ENCODE data around the gene KRTAP3-1.

The KRTAP3-1 gene

GRCh38 chr17:40978575-40979151 lies 30.3 kb downstream of the KRTAP3-1 start:
- TF ChIP-seq GATA2 (IDR thresholded peaks at IDR 0.05; ENCODE audit: low read depth, low read length) (no peak), GATA3 (IDR thresholded peaks at IDR 0.05; ENCODE audit: low read depth, low read length) (no peak)

- TF ChIP-seq GATA2 (IDR thresholded peaks at IDR 0.05; ENCODE audit: low read depth, low read length) = no peak
- TF ChIP-seq GATA3 (IDR thresholded peaks at IDR 0.05; ENCODE audit: low read depth, low read length) = no peak
Measured at GRCh38 chr17:40975516-40975915, 33.4 kb downstream of the KRTAP3-1 start.

- TF ChIP-seq GATA3 (IDR thresholded peaks at IDR 0.05; ENCODE audit: low read depth, low read length) = no peak
- no peak for TF ChIP-seq GATA2 (IDR thresholded peaks at IDR 0.05; ENCODE audit: low read depth, low read length)
Measured at GRCh38 chr17:40974366-40974765, 34.6 kb downstream of the KRTAP3-1 start.

GRCh38 chr17:40967582-40967981 lies 41.3 kb downstream of the KRTAP3-1 start:
- TF ChIP-seq GATA3 (IDR thresholded peaks at IDR 0.05; ENCODE audit: low read depth, low read length) (no peak), GATA2 (IDR thresholded peaks at IDR 0.05; ENCODE audit: low read depth, low read length) (no peak)

GRCh38 chr17:40966848-40967247 lies 42.1 kb downstream of the KRTAP3-1 start, which contains the start of gene KRT39:
Gene KRT39 (minus strand): TSS chr17:40966948. CDS start chr17:40966856, 92 bp downstream.
- TF ChIP-seq GATA3 (IDR thresholded peaks at IDR 0.05; ENCODE audit: low read depth, low read length) = no peak

- TF ChIP-seq GATA3 (IDR thresholded peaks at IDR 0.05; ENCODE audit: low read depth, low read length) (no peak), GATA2 (IDR thresholded peaks at IDR 0.05; ENCODE audit: low read depth, low read length) (no peak)
Measured at GRCh38 chr17:40963838-40964237, 45.1 kb downstream of the KRTAP3-1 start.

- TF ChIP-seq GATA3 (IDR thresholded peaks at IDR 0.05; ENCODE audit: low read depth, low read length) = no peak
- TF ChIP-seq GATA2 (IDR thresholded peaks at IDR 0.05; ENCODE audit: low read depth, low read length) = no peak
Measured at GRCh38 chr17:40962059-40962561, 46.8 kb downstream of the KRTAP3-1 start.

- TF ChIP-seq GATA3 (IDR thresholded peaks at IDR 0.05; ENCODE audit: low read depth, low read length) = no peak
- TF ChIP-seq GATA2 (IDR thresholded peaks at IDR 0.05; ENCODE audit: low read depth, low read length) = no peak
Measured at GRCh38 chr17:40961591-40961990, 47.3 kb downstream of the KRTAP3-1 start.

- TF ChIP-seq GATA3 (IDR thresholded peaks at IDR 0.05; ENCODE audit: low read depth, low read length) = no peak
- no peak for TF ChIP-seq GATA2 (IDR thresholded peaks at IDR 0.05; ENCODE audit: low read depth, low read length)
Measured at GRCh38 chr17:40960144-40960543, 48.8 kb downstream of the KRTAP3-1 start.
